Measurements from ENCODE around the gene CCL18. TPM values are rescaled to one million over a fixed set of nuclear protein-coding genes. Genes with fewer than 3 reads are reported as not detected.
"Not testable (repeated sequence)": the region's sequence is repeated elsewhere in the genome, so short reads cannot be mapped to it uniquely, and the experiment has no call there.

Gene CCL18
- total and polyA plus RNA-seq, 4 experiments from 2014 or later: not detected

DNA sequence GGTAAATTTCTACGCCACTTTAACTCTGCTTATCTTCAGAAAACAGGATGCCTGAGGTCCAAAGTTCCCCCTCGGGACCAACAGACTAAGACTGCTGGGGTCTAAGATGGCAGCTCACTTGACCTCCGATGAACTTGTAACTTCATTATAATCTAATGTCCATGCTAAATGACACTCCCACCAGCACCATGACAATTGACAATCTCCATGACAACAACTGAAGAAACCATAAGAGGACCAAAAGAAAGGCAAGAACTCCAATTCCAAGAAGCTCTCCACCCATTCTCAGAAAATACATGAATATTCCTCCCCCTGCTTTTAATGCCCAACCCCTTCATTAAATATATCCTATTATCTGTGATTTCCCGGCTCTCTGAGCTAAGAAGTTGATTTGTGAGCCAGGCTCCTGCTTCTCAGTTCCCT lies 47.0 kb downstream of the CCL18 start:
- Histone ChIP-seq H3K27ac (ENCODE audit: low read depth, low read length) (no peak overlapping the region), H3K27me3 (ENCODE audit: insufficient read depth, low read length) (no peaks in the 10 kb centered on the region), H3K4me3 (ENCODE audit: low read length in 2 of 2) (no peak overlapping the region), H3K9me3 (ENCODE audit: control insufficient read depth in 1 of 2, low read length in 2 of 2) (no peaks in the 10 kb centered on the region), H3K36me3 (ENCODE audit: insufficient read depth, low read length) (no peaks in the 10 kb centered on the region), H3K4me1 (ENCODE audit: insufficient read depth, low read length) (peaks cover 4% of the 10 kb centered on the region)
- ChIA-PET POLR2A (ENCODE audit: partially characterized antibody) (no interaction called here), CTCF (ENCODE audit: partially characterized antibody) (no interaction called here)
- Mint-ChIP-seq H3K4me3 (no peak overlapping the region), H3K27ac (no peak overlapping the region), H3K36me3 (no peaks in the 10 kb centered on the region), H3K4me1 (peaks cover 0 to 6% (median under 1%) of the 10 kb centered on the region in 4 donors), H3K27me3 (peaks cover 3 to 5% of the 10 kb centered on the region in 2 donors), H3K9me3 (no peaks in the 10 kb centered on the region)
- intact Hi-C loops (cut with micrococcal nuclease): loop anchor here (10.0 kb wide), 1 partner anchor 74 kb away; no protein-coding TSS in a partner anchor
- no peak for DNase-seq

DNA sequence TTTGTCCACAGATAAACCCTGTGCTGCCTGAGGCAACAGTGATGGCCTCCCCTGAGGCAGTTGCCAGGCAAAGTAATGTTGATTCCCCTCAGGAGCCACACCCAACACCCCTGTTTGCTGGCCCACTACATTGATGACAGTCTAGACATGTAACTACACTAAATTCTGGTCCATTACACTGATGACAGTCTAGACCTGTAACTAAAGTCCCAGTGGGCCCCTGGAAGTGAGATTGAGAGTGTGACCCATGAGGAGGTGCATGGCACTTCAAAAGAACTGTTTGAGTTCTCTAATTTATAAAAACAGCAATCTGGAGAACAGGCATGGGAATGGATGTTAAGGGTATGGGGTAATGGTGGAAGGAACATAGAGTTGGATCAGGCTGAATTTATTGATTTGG lies 48.5 kb downstream of the CCL18 start:
- Mint-ChIP-seq H3K9me3 (no peaks in the 10 kb centered on the region), H3K36me3 (no peaks in the 10 kb centered on the region), H3K27ac (no peak overlapping the region), H3K4me1 (peaks cover 0 to 2% (median under 1%) of the 10 kb centered on the region in 4 donors), H3K27me3 (peaks cover 3 to 5% of the 10 kb centered on the region in 2 donors), H3K4me3 (no peak overlapping the region)
- H3K9me3 ChIP-seq (ENCODE audit: control insufficient read depth in 1 of 2, low read length in 2 of 2): no peaks in the 10 kb centered on the region
- POLR2A ChIA-PET (ENCODE audit: partially characterized antibody): no interaction called here
- H3K27ac ChIP-seq (ENCODE audit: low read depth, low read length): no peak overlapping the region
- no peak for DNase-seq
- no peaks in the 10 kb centered on the region for H3K36me3 ChIP-seq (ENCODE audit: insufficient read depth, low read length)
- intact Hi-C loops (cut with micrococcal nuclease): loop anchor here (10.0 kb wide), 1 partner anchor 72 kb away; no protein-coding TSS in a partner anchor
- H3K27me3 ChIP-seq (ENCODE audit: insufficient read depth, low read length): no peaks in the 10 kb centered on the region
- no peaks in the 10 kb centered on the region for H3K4me1 ChIP-seq (ENCODE audit: insufficient read depth, low read length)
- no peak overlapping the region for H3K4me3 ChIP-seq (ENCODE audit: low read length in 2 of 2)
- CTCF ChIA-PET (ENCODE audit: partially characterized antibody): no interaction called here

DNA sequence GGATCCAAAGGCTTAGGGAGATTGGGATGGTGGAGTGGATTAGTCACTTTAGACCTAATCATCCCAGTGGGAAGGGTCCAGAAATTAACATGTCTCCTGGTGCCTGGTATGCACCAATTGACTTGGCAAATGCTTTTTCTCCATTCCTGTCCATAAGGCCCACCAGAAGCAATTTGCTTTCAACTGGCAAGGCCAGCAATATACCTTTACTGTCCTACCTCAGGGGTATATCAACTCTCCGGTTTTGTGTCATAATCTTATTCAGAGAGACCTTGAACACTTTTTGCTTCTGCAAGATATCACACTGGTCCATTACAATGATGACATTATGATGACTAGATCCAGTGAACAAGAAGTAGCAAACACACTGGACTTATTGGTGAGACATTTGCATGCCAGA lies 49.1 kb downstream of the CCL18 start:
- H3K27me3 ChIP-seq (ENCODE audit: insufficient read depth, low read length); H3K9me3 Mint-ChIP-seq; H3K4me3 ChIP-seq (ENCODE audit: low read length in 2 of 2); H3K4me1 ChIP-seq (ENCODE audit: insufficient read depth, low read length); H3K4me1 Mint-ChIP-seq; H3K27ac ChIP-seq (ENCODE audit: low read depth, low read length); H3K27me3 Mint-ChIP-seq; CTCF ChIA-PET (ENCODE audit: partially characterized antibody); H3K4me3 Mint-ChIP-seq; POLR2A ChIA-PET (ENCODE audit: partially characterized antibody); DNase-seq; H3K27ac Mint-ChIP-seq; H3K36me3 ChIP-seq (ENCODE audit: insufficient read depth, low read length); H3K9me3 ChIP-seq (ENCODE audit: control insufficient read depth in 1 of 2, low read length in 2 of 2); H3K36me3 Mint-ChIP-seq: not testable (repeated sequence)
- intact Hi-C loops (cut with micrococcal nuclease): loop anchor here (10.0 kb wide), 1 partner anchor 72 kb away; no protein-coding TSS in a partner anchor

DNA sequence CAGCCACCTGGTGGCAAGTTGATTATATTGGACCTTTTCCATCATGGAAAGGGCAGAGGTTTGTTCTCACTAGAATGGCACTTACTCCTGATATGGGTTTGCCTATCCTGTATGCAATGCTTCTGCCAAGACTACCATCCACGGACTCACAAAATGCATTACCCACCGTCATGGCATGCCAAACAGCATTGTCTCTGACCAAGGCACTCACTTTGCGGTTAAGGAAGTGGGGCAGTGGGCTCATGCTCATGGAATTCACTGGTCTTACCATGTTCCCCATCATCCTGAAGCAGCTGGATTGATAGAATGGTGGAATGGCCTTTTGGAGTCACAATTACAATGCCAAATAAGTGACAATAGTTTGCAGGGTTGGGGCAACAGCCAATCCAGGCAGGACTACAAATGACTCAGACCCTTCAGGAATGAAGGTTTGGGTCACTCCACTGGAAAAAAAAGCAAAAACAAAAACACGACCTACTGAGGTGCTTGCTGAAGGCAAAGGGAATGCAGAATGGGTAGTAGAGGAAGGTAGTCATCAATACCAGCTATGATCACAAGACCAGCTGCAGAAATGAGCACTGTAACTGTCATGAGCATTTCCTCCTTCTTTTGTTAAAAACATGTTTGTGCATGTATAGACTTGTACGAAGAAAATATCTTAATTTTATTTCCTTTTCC lies 51.0 kb downstream of the CCL18 start:
- H3K4me3 ChIP-seq (ENCODE audit: low read length in 2 of 2); CTCF ChIA-PET (ENCODE audit: partially characterized antibody); H3K9me3 Mint-ChIP-seq; H3K9me3 ChIP-seq (ENCODE audit: control insufficient read depth in 1 of 2, low read length in 2 of 2); H3K4me3 Mint-ChIP-seq; H3K27ac ChIP-seq (ENCODE audit: low read depth, low read length); H3K4me1 ChIP-seq (ENCODE audit: insufficient read depth, low read length); H3K27me3 Mint-ChIP-seq; H3K27me3 ChIP-seq (ENCODE audit: insufficient read depth, low read length); H3K36me3 ChIP-seq (ENCODE audit: insufficient read depth, low read length); H3K27ac Mint-ChIP-seq; DNase-seq; H3K36me3 Mint-ChIP-seq; H3K4me1 Mint-ChIP-seq; POLR2A ChIA-PET (ENCODE audit: partially characterized antibody): not testable (repeated sequence)
- intact Hi-C loops (cut with micrococcal nuclease): loop anchor here (10.0 kb wide), 1 partner anchor 70 kb away; no protein-coding TSS in a partner anchor

DNA sequence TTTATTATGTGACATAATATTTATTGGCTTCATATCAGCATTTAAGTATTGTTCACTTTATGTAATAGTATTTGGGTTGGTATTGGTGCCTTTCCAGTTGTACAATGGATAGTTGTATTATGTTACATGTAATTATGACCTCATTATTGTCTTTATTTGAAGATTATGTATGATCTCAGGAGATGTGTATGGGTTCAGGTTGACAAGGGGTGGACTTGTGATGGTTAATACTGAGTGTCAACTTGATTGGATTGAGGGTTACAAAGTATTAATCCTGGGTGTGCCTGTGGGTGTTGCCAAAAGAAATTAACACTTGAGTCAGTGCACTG lies 51.5 kb downstream of the CCL18 start:
- POLR2A ChIA-PET (ENCODE audit: partially characterized antibody); H3K36me3 ChIP-seq (ENCODE audit: insufficient read depth, low read length); H3K36me3 Mint-ChIP-seq; H3K4me1 ChIP-seq (ENCODE audit: insufficient read depth, low read length); H3K9me3 Mint-ChIP-seq; H3K4me3 ChIP-seq (ENCODE audit: low read length in 2 of 2); H3K27ac ChIP-seq (ENCODE audit: low read depth, low read length); H3K9me3 ChIP-seq (ENCODE audit: control insufficient read depth in 1 of 2, low read length in 2 of 2); H3K27ac Mint-ChIP-seq; H3K4me1 Mint-ChIP-seq; DNase-seq; H3K27me3 Mint-ChIP-seq; H3K27me3 ChIP-seq (ENCODE audit: insufficient read depth, low read length); H3K4me3 Mint-ChIP-seq; CTCF ChIA-PET (ENCODE audit: partially characterized antibody): not testable (repeated sequence)
- intact Hi-C loops (cut with micrococcal nuclease): loop anchor here (10.0 kb wide), 1 partner anchor 69 kb away; no protein-coding TSS in a partner anchor

DNA sequence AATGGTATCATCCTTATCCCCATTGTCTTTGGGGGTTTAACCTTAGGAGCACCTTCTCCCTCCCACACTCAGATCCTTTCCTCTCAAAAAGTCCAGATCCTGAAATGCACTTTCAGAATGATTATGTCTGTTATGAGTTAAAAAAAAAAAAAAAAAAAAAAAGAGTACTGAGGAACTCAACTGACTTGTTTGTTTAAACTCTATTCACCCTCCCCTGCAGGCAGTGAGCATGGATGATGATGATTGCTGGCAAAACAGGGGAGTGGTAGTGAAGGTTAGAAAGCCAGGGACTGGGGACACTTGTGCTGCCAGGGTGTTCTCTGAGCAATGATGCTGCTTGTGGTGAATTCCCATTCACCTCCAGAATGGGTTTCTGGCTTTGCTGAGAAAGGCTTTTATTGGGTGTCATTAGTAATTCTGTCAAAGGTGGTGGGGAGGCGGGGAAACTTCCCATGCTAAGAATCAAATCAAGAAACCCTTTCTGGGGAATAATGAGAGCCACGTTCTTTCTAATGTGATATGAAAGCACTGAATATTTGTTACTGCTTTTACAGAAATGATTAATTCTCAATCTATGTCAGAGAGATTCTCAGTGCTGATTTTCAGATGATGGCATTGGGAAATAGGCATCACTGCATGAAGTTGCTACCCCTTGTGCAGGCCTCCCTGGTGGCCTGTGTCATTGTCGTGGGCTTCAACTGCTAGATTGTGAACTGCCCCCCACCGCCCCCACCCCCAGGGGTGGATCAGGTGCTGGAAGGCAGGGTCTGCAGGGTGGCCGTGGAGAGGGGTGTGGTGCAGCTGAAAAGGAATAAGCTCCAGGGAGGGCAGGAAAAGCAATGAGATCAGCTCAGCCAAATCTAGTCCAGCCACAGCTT lies 53.7 kb downstream of the CCL18 start:
- no peak overlapping the region for H3K27ac ChIP-seq (ENCODE audit: low read depth, low read length)
- Mint-ChIP-seq H3K27me3 (peaks cover 3 to 7% of the 10 kb centered on the region in 2 donors), H3K4me1 (no peaks in the 10 kb centered on the region), H3K36me3 (no peaks in the 10 kb centered on the region), H3K4me3 (no peak overlapping the region), H3K27ac (no peak overlapping the region), H3K9me3 (no peaks in the 10 kb centered on the region)
- no peaks in the 10 kb centered on the region for H3K4me1 ChIP-seq (ENCODE audit: insufficient read depth, low read length)
- H3K9me3 ChIP-seq (ENCODE audit: control insufficient read depth in 1 of 2, low read length in 2 of 2): no peaks in the 10 kb centered on the region
- no peaks in the 10 kb centered on the region for H3K27me3 ChIP-seq (ENCODE audit: insufficient read depth, low read length)
- ChIA-PET POLR2A (ENCODE audit: partially characterized antibody) (no interaction called here), CTCF (ENCODE audit: partially characterized antibody) (no interaction called here)
- no peak overlapping the region for H3K4me3 ChIP-seq (ENCODE audit: low read length in 2 of 2)
- DNase-seq: no peak
- intact Hi-C loops (cut with micrococcal nuclease): loop anchor here (10.0 kb wide), 1 partner anchor 67 kb away; no protein-coding TSS in a partner anchor
- no peaks in the 10 kb centered on the region for H3K36me3 ChIP-seq (ENCODE audit: insufficient read depth, low read length)

DNA sequence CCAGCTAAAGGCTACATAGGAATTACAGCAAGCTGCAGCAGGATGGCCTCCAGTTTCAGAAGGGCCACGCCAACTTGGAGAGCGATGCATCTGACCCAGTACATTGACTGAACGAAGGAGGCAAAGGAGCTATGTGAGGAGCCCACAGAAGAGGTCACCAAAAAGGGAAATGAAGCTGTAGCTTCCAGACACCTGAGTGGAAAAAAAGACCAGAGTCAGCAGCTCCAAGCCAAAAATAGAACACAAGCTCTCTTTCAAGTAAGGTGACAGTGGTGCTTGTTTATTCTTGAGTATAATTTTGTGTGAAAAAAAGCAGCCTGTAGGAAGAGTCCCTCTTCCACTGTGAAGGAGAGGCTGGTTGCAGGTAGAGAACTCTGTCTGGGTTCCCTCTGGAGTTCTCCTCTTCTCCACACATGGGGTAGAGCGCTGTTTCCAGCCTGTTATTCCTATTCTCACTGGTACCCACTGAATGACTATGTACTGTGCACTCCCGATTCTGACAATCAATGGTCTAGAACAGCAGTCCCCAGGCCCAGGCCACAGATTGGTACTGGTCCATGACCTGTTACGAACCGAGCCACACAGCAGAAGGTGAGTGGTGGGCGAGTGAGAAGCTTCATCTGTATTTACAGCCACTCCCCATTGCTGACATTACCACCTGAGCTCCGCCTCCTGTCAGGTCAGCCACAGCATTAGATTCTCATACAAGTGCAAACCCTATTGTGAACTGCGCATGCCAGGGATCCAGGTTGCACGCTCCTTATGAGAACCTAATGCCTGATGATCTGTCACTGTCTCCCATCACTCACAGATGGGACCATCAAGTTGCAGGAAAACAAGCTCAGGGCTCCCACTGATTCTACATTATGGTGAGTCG lies 54.6 kb downstream of the CCL18 start:
- ChIA-PET CTCF (ENCODE audit: partially characterized antibody) (interaction anchor here (1.4 kb wide), 1 partner anchor 30 kb away, joined by 3 read pairs; no protein-coding TSS in a partner anchor), POLR2A (ENCODE audit: partially characterized antibody) (no interaction called here)
- Mint-ChIP-seq H3K27me3 (peaks cover 3 to 7% of the 10 kb centered on the region in 2 donors), H3K36me3 (no peaks in the 10 kb centered on the region), H3K4me3 (no peak overlapping the region), H3K27ac (no peak overlapping the region), H3K9me3 (no peaks in the 10 kb centered on the region), H3K4me1 (no peaks in the 10 kb centered on the region)
- no peak overlapping the region for H3K27ac ChIP-seq (ENCODE audit: low read depth, low read length)
- no peaks in the 10 kb centered on the region for H3K27me3 ChIP-seq (ENCODE audit: insufficient read depth, low read length)
- H3K4me1 ChIP-seq (ENCODE audit: insufficient read depth, low read length): no peaks in the 10 kb centered on the region
- intact Hi-C loops (cut with micrococcal nuclease): loop anchor here (10.0 kb wide), 1 partner anchor 66 kb away; no protein-coding TSS in a partner anchor
- H3K36me3 ChIP-seq (ENCODE audit: insufficient read depth, low read length): no peaks in the 10 kb centered on the region
- H3K9me3 ChIP-seq (ENCODE audit: control insufficient read depth in 1 of 2, low read length in 2 of 2): no peaks in the 10 kb centered on the region
- H3K4me3 ChIP-seq (ENCODE audit: low read length in 2 of 2): no peak overlapping the region
- DNase-seq: no peak
